ENCODE measurements around the gene ZNF440.

The ZNF440 gene

GRCh38 chr19:11783767-11784166, 30.3 kb upstream of the ZNF440 start:
- no peak for ATAC-seq
- TF ChIP-seq ARNTL (CRISPR knock-in tag; IDR thresholded peaks at IDR 0.05; ENCODE audit: borderline replicate concordance, low read depth), result no peak

- no peak for TF ChIP-seq CSDC2 (CRISPR knock-in tag; IDR thresholded peaks at IDR 0.05)
- no peak for TF ChIP-seq SNAI2 (CRISPR knock-in tag; IDR thresholded peaks at IDR 0.05)
- no peak for TF ChIP-seq PPARA (CRISPR knock-in tag; IDR thresholded peaks at IDR 0.05; ENCODE audit: borderline replicate concordance)
- TF ChIP-seq ESRRG (CRISPR knock-in tag; IDR thresholded peaks at IDR 0.05), result no peak
- TF ChIP-seq ZFP3 (CRISPR knock-in tag; IDR thresholded peaks at IDR 0.05), result no peak
- no peak for TF ChIP-seq PATZ1 (CRISPR knock-in tag; IDR thresholded peaks at IDR 0.05; ENCODE audit: borderline replicate concordance)
- TF ChIP-seq CSRNP3 (CRISPR knock-in tag; IDR thresholded peaks at IDR 0.05), result no peak
- TF ChIP-seq TSHZ2 (CRISPR knock-in tag; IDR thresholded peaks at IDR 0.05), result no peak
- no peak for TF ChIP-seq OSR1 (CRISPR knock-in tag; IDR thresholded peaks at IDR 0.05)
- no peak for TF ChIP-seq ISL1 (CRISPR knock-in tag; IDR thresholded peaks at IDR 0.05)
- TF ChIP-seq BACH2 (CRISPR knock-in tag; IDR thresholded peaks at IDR 0.05; ENCODE audit: borderline replicate concordance), result no peak
- TF ChIP-seq ZNF8 (CRISPR knock-in tag; IDR thresholded peaks at IDR 0.05), result no peak
- TF ChIP-seq ZFP30 (CRISPR knock-in tag; IDR thresholded peaks at IDR 0.05), result no peak
- no peak for TF ChIP-seq ARNTL (CRISPR knock-in tag; IDR thresholded peaks at IDR 0.05; ENCODE audit: borderline replicate concordance, low read depth)
- TF ChIP-seq ZNF565 (CRISPR knock-in tag; conservative IDR thresholded peaks at IDR 0.05; ENCODE audit: low read depth), result no peak
- no peak for TF ChIP-seq TCF4 (CRISPR knock-in tag; IDR thresholded peaks at IDR 0.05; ENCODE audit: borderline replicate concordance)
- no peak for TF ChIP-seq ZNF70 (CRISPR knock-in tag; IDR thresholded peaks at IDR 0.05)
- no peak for ATAC-seq
Observed at GRCh38 chr19:11784356-11784755, 29.7 kb upstream of the ZNF440 start.

GRCh38 chr19:11787536-11787935, 26.5 kb upstream of the ZNF440 start:
- TF ChIP-seq CREB5 (CRISPR knock-in tag; IDR thresholded peaks at IDR 0.05; ENCODE audit: low read depth), result no peak
- no peak for TF ChIP-seq POU6F1 (CRISPR knock-in tag; IDR thresholded peaks at IDR 0.05; ENCODE audit: borderline replicate concordance, low read depth)
- TF ChIP-seq ZFP3 (CRISPR knock-in tag; IDR thresholded peaks at IDR 0.05), result no peak
- no peak for TF ChIP-seq TOX (CRISPR knock-in tag; IDR thresholded peaks at IDR 0.05; ENCODE audit: borderline replicate concordance)
- no peak for TF ChIP-seq PPARA (CRISPR knock-in tag; IDR thresholded peaks at IDR 0.05; ENCODE audit: borderline replicate concordance)
- no peak for TF ChIP-seq TCF4 (CRISPR knock-in tag; IDR thresholded peaks at IDR 0.05; ENCODE audit: borderline replicate concordance)
- no peak for TF ChIP-seq ISL1 (CRISPR knock-in tag; IDR thresholded peaks at IDR 0.05)
- no peak for TF ChIP-seq ZNF565 (CRISPR knock-in tag; conservative IDR thresholded peaks at IDR 0.05; ENCODE audit: low read depth)
- no peak for TF ChIP-seq CSDC2 (CRISPR knock-in tag; IDR thresholded peaks at IDR 0.05)
- TF ChIP-seq ESRRG (CRISPR knock-in tag; IDR thresholded peaks at IDR 0.05), result no peak
- no peak for TF ChIP-seq TSHZ2 (CRISPR knock-in tag; IDR thresholded peaks at IDR 0.05)
- TF ChIP-seq ZNF70 (CRISPR knock-in tag; IDR thresholded peaks at IDR 0.05), result no peak
- TF ChIP-seq GLIS3 (CRISPR knock-in tag; IDR thresholded peaks at IDR 0.05), result no peak
- no peak for TF ChIP-seq PATZ1 (CRISPR knock-in tag; IDR thresholded peaks at IDR 0.05; ENCODE audit: borderline replicate concordance)
- TF ChIP-seq ZFP30 (CRISPR knock-in tag; IDR thresholded peaks at IDR 0.05), result no peak
- no peak for TF ChIP-seq SNAI2 (CRISPR knock-in tag; IDR thresholded peaks at IDR 0.05)
- no peak for TF ChIP-seq BACH2 (CRISPR knock-in tag; IDR thresholded peaks at IDR 0.05; ENCODE audit: borderline replicate concordance)
- TF ChIP-seq ZC3H10 (CRISPR knock-in tag; IDR thresholded peaks at IDR 0.05), result no peak
- no peak for ATAC-seq
